Measurements from ENCODE around the gene RBM12.
"Not testable (repeated sequence)": the region's sequence is repeated elsewhere in the genome, so short reads cannot be mapped to it uniquely, and the experiment has no call there.

RBM12 gene
- total RNA-seq: 74.2 to 89.1 reads per million in 2 donors

- peak; percentile 82 to 95 (median 90) for DNase-seq
Observed at GRCh38 chr20:35664466-35665206, at the start of gene RBM12, which contains the start of gene CPNE1. RBM12 (minus strand) TSS chr20:35664900; CDS start chr20:35655322, 9,578 bp downstream. CPNE1 (minus strand) TSS chr20:35664900; CDS start chr20:35632923, 31,977 bp downstream.

- DNase-seq: no peak
Observed at GRCh38 chr20:35714127-35714526, 49.4 kb upstream of the RBM12 start.

DNA sequence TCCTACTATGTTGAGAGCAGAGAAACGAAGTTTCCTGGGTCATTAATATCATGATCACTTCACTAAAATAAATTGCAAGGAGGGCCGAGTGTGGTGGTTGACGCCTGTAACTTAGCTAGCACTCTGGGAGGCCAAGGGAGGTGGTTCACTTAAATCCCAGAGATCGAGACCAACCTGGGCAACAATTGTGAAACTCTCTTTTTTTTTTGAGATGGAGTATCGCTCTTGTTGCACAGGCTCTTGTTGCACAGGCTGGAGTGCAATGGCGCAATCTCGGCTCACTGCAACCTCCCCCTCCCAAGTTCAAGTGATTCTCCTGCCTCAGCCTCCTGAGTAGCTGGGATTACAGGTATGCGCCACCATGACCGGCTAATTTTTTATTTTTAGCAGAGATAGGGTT lies 48.4 kb upstream of the RBM12 start:
- not testable (repeated sequence) for DNase-seq

GRCh38 chr20:35711588-35712209 lies 47.0 kb upstream of the RBM12 start:
- peak in 1 of 5 experiments; percentile 54 for DNase-seq

DNA sequence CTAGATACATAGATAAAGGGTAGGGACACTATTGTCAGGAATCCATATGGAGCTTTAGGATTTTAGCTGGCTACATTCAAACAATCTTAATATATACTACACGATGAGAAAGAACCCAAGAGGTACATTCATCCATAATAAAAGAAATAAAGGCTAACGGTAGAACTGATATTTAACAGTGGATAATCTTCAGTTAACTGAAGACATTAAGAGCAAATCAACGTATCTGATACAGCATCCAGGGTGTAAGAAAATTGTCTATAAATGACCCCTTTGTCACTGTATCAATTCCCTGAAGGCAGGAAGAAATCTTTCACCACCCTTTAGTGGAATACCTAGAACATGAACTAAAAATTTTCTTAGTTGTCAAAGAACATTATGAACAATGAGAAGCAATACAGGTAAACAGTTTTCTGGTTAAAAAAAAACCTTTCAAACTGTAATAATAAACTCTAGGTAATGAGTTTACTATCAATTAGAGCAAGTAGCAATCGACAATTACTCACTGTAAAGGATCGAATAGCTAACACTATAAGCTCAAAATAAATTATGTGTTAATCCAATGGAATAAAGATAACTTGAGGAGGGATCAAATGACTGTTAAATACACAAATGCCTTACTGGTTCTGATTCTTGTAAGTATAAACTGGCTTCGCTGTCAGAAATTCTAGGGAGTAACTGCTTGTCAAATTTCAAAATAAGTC lies 46.3 kb upstream of the RBM12 start:
- DNase-seq: no peak

- no peak for DNase-seq
Observed at GRCh38 chr20:35710039-35710438, 45.3 kb upstream of the RBM12 start.

GRCh38 chr20:35709259-35709658 lies 44.6 kb upstream of the RBM12 start:
- no peak for DNase-seq

GRCh38 chr20:35708502-35708901 lies 43.8 kb upstream of the RBM12 start:
- no peak for DNase-seq

GRCh38 chr20:35706591-35707529 lies 42.2 kb upstream of the RBM12 start:
- not testable (repeated sequence) for DNase-seq

- DNase-seq: not testable (repeated sequence)
Observed at GRCh38 chr20:35705894-35706293, 41.2 kb upstream of the RBM12 start.

GRCh38 chr20:35704514-35705261 lies 40.0 kb upstream of the RBM12 start:
- DNase-seq: no peak

GRCh38 chr20:35702824-35703695 lies 38.4 kb upstream of the RBM12 start:
- no peak for DNase-seq

DNA sequence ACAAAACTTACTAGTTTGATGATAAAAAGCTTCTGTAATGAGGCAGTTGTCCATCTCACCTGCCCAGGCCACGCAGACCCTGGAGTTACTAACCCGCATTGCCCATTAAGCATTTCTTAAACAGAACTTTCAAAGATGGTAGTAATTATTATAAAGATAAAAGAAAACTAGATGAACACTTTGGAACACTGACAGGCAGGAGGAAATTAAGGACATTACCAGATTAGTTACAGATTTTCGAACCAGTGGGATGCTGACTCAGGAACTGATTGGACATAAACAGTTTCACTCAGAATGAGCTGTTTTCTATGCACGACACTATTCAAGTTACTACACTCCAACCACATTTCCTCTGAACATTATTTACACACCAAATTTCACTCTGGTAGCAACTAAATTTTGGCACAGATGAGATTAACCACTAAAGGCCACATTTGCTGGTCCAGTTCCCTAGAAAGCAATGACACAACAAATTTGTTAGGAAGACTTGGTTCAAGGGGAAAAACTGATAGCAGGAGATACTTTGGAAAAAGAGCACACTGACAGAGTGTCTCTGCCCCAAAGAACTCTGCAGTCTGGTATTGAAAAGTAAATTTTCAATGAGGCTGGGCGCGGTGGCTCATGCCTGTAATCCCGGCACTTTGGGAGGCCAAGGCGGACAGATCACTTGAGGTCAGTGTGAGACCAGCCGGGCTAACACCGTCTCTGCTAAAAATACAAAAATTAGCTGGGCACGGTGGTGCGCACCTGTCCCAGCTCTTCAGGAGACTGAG lies 37.5 kb upstream of the RBM12 start:
- no peak for DNase-seq

DNA sequence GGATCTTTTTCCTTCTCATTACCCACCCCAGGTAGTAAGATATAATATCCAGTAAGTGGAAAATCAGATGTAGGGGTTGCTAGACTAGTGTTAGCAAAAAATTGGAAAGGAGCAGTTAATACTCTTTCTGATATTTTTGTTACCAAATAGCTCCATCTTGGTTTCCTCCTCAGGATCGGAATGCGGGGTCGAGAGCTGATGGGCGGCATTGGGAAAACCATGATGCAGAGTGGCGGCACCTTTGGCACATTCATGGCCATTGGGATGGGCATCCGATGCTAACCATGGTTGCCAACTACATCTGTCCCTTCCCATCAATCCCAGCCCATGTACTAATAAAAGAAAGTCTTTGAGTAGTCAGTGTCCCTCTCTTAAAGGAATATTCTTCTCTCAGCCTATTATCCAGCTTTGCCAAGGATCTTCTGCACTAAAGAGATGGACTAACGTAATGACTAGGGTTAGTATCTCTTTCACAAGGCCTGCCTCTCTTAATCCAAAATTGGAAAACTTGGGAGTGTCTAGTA lies 36.0 kb upstream of the RBM12 start:
- DNase-seq: no peak

DNA sequence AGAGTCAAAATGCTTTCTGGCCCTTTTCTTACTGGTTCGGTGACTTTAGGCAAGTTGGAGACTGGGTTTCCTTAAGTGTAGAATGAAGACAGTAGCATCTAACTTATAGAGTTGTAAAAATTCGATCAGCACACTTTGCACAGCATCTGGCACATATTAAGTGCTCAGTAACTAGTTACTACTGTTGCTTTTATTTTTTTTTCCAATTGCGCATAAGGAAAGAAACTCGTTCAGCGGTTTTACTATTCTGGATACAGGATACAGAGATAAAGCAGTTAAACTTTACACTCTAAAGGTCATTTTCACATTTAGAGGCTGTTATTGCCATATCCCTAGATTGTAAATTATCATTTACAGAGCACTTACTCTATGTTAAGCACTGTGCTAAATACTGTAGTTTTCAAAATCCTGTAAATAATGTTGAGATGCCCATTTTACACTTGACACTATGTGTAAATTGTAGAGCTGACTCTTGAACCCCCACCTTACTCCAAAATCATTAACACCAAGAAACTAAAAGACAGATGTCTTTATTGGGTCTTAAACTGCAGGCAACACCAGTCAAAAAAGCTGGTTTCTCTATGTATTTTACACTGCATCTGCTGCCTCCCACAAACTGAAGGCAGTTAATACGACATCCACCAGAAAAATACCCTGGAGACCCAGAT lies 35.4 kb upstream of the RBM12 start:
- no peak for DNase-seq

- peak; percentile 77 to 91 (median 82) for DNase-seq
Observed at GRCh38 chr20:35699127-35699956, 34.6 kb upstream of the RBM12 start, which contains the start of the genes NFS1 and ROMO1. NFS1 (minus strand) TSS chr20:35699352; CDS start chr20:35699288, 64 bp downstream. ROMO1 (plus strand) TSS chr20:35699405; CDS start chr20:35699633, 228 bp downstream.

DNA sequence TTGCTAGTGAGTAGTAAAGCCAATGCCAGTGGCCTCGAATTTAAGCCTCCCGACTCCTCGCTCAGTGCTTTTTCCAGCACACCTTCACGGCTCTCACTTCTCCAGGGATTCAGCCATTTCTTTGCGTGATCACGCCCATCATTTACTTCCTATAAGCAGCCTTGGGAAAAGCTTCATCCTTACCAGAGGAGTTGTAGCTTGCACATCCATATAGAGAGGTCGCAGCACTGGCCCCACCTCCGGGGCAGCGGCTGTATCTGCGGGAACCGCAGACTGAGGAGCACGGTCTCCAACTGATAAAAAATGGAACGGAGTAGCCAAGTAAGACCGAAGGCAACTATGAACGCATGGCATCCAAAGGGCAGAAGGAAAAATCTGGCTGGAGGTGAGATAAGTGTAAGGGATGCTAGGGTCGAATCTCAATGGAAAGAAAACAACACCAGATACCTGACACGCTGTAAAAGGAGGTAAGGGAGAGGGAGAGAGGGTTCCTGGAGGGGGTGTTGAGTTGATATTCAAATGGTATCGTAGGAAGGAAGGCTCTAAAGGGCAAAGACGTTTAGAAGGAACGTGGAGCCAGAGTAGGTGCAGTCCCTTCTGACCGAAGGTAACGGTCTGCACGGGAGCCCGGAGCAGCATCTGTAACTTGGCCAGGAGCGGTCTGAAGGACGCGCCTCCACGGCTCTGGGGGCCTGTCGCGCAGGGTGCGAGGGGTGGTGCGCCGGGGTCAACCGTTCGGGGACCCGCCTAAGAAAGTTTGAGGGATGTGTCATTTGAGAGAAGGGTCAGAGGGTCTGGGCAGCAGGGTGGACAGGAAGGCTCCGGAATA lies 33.8 kb upstream of the RBM12 start:
- peak in 2 of 5 experiments; percentile 2 to 15 for DNase-seq

Measured in T-helper 2 cell (primary cell).